Head of caudate nucleus (tissue), 42 donors: ENCODE data around the gene FREY1.
A peak's percentile ranks its signal among the peaks of the same experiment; 100 is the strongest.

ENCODE experiments used
- DNase-seq, 42 donors: peaks; one replicate each; pipeline versions ENCODE4 v3.0.0 to v3.0.0-alpha.2; 2020 to 2021; ENCODE audit warnings: mixed read lengths in 7 of 42
- intact Hi-C: fragments of 100-400 bp; cut with DNase I; formaldehyde crosslinking; loops from one replicate; pipeline ENCODE4 v1.15.0; 2022

The FREY1 gene

DNA sequence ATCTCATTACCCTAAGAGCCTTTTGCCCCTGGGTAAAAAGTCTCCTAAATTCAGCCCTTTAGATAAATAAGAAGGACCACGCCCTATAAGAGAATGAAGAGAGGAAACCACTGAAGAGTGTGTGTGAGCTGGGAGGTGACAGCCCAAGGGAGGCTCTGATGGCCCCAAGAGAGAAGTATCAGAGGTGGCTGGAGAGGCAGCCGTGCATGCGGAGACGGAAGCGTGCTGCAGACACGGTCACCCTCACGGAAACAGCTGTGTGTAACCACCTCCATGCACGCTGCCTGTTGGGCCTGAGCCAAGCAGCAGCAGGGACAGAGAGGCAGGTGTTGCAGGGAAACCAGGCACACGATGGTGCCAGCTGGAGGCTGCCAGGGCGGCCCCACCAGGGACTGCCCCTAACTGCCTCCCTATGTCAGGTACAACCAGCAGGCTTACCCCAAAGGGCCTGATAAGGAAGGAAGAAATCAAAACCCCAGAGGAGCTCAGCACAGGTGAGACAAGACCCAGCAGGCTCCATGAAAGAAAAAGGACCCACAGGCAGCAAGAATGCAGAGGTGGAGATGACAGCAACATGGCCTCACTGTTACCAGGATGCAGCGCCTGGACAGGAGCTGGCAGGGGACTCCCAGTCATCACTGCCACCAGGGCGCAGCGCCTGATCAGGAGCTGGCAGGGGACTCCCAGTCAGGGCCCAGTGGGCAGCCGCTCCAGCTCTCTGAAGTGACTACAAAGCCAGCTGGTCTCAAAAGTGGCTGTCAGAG, 23.1 kb upstream of the FREY1 start:
- peak in 20 of 42 donors; percentile 29 to 74 (median 52) for DNase-seq
- intact Hi-C loops = no loop called here

DNA sequence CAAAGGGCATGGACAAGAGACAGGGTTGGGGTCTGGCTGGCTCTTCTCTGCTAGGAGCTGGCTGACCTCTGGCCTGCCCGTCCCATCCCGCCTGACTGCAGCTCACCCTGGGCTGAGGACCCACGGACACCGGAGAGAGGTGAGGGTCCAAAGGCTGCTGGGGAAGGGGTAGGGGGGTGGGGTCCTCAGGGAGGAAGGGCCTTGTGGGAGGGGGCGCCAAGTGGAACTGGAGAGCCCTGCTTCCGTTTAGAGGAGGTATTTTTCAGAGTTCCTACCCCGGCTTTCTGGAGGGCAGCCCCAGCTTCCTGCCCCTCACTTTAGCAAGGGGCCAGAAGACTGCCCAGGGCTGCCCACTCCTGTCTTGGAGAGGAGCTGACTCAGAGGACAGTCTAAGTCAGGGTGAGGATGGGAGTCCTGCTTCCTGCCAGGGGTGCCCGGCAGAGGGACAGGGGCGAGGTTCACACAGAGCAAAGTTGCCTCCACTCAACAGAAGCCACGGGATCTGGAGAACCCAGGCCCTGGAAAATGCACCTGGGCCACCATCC, 22.5 kb upstream of the FREY1 start:
- intact Hi-C loops = no loop called here
- peak in 3 of 42 donors; percentile 3 to 19 (median 15) for DNase-seq

GRCh38 chr11:45928535-45929215, 21.6 kb upstream of the FREY1 start:
- peak in 5 of 42 donors; percentile 3 to 21 (median 10) for DNase-seq
- intact Hi-C loops = no loop called here

DNA sequence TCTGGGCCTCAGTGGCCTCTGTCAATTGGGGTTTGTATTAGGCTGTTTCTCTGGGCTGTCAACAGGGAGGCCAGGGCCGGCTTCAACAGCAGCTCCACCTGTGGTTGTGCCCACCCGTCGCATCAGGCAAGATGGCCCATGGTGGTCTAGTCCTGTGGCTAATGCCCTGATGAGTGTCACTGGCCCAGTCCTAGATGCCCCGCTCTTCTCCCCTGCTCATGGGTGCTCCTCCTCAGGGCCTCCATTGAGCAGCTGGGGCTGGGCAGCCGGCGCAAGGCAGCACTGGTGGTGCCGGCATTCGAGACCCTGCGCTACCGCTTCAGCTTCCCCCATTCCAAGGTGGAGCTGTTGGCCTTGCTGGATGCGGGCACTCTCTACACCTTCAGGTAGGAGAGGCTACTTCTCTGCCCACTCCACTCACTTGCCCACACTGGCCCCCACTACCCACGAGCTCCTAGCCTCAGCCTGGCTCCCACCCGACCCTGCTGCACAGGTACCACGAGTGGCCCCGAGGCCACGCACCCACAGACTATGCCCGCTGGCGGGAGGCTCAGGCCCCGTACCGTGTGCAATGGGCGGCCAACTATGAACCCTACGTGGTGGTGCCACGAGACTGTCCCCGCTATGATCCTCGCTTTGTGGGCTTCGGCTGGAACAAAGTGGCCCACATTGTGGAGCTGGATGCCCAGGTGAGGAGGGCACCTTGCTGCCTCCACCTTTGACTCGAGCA, 20.8 kb upstream of the FREY1 start:
- DNase-seq = peak in 7 of 42 donors; percentile 2 to 24 (median 16)
- intact Hi-C loops = no loop called here

GRCh38 chr11:45927332-45927683, 20.2 kb upstream of the FREY1 start:
- DNase-seq = peak in 6 of 42 donors; percentile 3 to 28 (median 22)
- intact Hi-C loops = no loop called here

DNA sequence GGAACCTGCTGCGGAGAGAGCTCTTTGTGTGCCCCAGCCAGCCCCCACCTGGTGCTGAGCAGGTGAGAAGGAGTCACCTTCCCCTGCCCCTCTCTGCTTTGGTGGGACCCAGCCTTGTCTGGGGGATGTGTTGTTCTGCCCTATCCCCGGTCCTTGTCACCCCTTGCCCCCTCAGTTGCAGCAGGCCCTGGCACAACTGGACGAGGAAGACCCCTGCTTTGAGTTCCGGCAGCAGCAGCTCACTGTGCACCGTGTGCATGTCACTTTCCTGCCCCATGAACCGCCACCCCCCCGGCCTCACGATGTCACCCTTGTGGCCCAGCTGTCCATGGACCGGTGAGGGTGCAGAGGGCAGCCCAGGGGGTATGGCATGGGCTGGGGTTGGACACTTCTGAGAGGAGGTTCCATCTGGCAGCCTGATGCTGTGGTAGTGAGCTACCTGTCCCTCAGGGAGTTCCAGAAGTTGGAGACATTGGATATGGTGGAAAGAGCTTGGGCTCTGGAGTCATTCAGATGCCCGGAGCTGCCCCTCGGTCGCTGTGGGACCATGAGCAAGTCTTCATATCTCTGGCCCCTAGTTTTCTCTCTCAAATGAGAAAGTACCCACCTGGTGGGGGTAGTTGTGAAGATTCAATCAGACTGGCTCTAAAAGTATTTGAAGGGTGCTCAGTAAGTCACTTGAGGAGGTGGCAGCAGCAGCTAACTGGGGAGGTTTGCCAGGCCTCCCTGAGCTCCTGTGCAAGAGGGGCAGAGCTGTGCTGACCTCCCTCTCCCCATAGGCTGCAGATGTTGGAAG, 19.7 kb upstream of the FREY1 start:
- intact Hi-C loops = no loop called here
- DNase-seq = peak in 4 of 42 donors; percentile 2 to 16 (median 11)

- peak in 5 of 42 donors; percentile 0 to 25 (median 16) for DNase-seq
- intact Hi-C loops = no loop called here
Observed at GRCh38 chr11:45926001-45926401, 18.9 kb upstream of the FREY1 start.

DNA sequence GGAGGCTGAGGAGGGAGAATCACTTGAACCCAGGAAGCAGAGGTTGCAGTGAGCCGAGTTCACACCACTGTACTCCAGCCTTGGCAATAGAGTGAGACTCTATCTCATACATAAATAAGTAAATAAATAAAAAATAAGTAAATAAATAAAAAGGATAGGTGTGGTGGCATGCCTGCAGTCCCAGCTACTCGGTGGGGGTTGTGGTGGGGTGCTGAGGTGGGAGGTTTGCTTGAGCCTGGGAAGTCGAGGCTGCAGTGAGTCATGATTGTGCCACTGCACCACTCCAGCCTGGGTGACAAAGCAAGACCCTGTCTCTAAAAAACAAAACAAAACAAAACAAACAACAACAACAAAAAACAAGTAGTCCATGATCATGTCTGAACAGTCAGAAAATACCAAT, 18.5 kb upstream of the FREY1 start:
- peak in 4 of 42 donors; percentile 1 to 14 (median 4) for DNase-seq
- intact Hi-C loops = no loop called here

GRCh38 chr11:45924927-45925326, 17.9 kb upstream of the FREY1 start:
- peak in 3 of 42 donors; percentile 2 to 16 (median 6) for DNase-seq

GRCh38 chr11:45924036-45924915, 17.2 kb upstream of the FREY1 start:
- DNase-seq = peak in 8 of 42 donors; percentile 2 to 23 (median 18)
- intact Hi-C loops = no loop called here

More at GRCh38 chr11:45924927-45925326, 17.9 kb upstream of the FREY1 start:
- intact Hi-C loops = no loop called here

- intact Hi-C loops = no loop called here
- DNase-seq = peak in 9 of 42 donors; percentile 0 to 28 (median 10)
Observed at GRCh38 chr11:45922425-45923082, 15.5 kb upstream of the FREY1 start, which contains the start of gene LARGE2. TSS of gene LARGE2 (plus strand) at chr11:45922656. CDS start at chr11:45922883, 227 bp downstream.

GRCh38 chr11:45921561-45922424, 14.7 kb upstream of the FREY1 start:
- DNase-seq = peak in 10 of 42 donors; percentile 8 to 51 (median 26)
- intact Hi-C loops = no loop called here

- peak in 9 of 42 donors; percentile 3 to 24 (median 8) for DNase-seq
- intact Hi-C loops = no loop called here
Observed at GRCh38 chr11:45920531-45921477, 13.7 kb upstream of the FREY1 start.

DNA sequence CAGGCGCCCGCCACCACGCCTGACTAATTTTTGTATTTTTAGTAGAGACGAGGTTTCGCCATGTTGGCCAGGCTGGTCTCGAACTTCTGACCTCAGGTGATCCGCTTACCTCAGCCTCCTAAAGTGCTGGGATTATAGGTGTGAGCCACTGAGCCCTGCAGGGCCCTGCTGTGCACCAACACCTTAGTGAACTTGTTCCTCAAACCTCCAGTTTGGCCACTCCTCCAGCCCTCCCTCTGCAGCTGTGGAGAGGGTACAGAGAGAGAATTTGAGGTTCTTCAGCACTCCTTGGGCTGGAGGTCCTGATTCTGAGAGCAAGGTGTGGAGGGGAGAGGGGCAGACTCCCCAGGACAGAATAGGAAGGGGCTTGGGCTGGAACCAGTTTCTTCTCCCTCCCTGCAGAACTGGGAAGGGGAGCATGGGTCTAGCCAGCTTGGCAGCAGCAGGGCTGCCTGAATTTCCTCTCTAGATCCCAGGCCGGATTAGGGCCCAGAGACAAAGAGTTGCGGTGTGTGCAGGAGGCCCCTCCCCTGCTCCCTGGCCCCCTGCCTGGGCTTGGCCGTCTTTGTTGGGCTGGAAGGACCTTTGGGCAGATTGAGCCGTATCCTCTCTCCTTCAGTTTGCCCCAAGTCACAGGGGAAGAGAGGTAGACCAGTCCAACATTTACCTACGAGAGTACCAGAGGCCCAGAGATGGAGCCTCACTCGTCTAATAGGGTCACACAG, 12.9 kb upstream of the FREY1 start:
- intact Hi-C loops = loop anchor here (5.0 kb wide), 1 partner anchor 73 kb away; the partner anchor contains the start of gene CRY2
- DNase-seq = peak in 6 of 42 donors; percentile 7 to 31 (median 22)
